ENCODE measurements around the gene POLR1E.

Gene POLR1E

DNA sequence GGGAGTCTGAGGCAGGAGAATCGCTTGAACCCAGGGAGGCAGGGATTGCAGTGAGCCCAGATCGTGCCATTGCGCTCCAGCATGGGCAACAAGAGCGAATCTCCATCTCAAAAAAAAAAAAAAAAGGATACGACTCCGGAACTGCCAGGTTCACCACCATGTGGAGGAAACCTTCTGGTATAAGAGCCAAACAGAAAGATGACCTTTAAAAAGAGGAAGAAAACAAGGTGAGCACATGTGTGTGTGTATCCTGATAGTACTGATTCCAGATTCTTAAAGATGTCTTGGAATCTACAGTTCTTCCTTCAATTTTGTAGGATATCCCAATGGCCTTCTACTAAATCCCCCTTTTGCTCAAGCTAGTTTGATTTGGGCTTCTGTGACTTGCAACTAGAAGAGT is 56.7 kb downstream of the POLR1E start:
- no peak for DNase-seq

- no peak for DNase-seq
Observed at GRCh38 chr9:37542895-37543294, 57.1 kb downstream of the POLR1E start.

GRCh38 chr9:37543468-37543867 is 57.7 kb downstream of the POLR1E start:
- DNase-seq = no peak

DNA sequence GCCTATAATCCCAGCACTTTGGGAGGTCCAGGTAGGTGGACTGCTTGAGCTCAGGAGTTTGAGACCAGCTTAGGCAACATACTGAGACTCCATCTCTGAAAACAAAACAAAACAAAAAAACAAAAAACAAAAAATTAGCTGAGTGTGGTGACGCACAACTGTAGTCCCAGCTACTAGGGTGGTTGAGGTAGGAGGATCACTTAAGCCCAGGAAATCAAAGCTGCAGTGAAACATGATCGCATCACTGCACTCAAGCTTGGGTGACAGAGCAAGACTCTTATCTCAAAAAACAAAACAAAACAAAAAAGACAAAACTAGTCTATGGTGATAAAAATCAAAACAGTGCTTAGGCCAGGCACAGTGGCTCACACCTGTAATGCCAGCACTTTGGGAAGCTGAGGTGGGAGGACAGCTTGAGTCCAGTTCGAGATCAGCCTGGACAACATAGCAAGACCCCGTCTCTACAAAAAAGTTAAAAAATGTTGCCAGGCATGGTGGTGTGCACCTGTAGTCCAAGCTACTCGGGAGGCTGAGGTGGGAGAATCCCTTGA is 61.7 kb downstream of the POLR1E start:
- no peak for DNase-seq

- no peak for DNase-seq
Observed at GRCh38 chr9:37549527-37549926, 63.8 kb downstream of the POLR1E start.

DNA sequence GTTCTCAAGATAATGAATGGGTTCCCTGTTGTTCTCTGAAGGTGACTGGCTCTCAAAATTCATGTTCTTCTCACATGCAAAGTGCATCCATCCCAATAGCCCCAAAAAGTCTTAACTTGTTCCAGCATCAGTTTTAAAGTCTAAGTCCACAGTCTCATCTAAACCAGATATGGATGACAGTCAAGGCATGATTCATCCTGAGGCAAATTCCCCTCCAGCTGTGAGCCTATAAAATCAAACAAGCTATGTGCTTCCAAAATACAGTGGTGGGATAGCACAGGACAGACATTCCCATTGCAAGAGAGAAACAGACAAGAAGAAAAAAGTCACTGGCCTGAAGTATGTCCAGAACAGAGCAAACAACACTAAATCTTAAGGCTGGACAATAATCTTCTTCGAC is 65.0 kb downstream of the POLR1E start:
- peak; percentile 32 for DNase-seq

DNA sequence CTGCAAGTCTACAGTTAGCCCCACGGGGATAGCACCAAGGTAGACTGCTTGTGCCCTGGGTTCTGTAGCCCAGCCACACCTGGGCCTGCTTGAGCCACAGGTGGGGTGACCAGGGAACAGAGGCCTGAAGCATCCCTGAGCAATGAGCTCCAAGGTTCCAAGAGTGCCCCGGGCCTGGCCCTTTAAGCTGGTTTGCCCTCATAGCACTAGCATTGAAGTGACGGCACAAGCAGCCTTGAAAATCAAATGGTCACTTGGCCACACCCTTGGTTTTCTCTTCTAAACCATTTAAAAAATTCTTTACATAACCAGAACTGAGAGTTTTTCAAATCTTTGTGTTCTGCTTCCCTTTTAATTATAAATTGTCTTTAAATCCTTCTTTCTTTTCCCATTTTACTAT is 65.7 kb downstream of the POLR1E start:
- no peak for DNase-seq

DNA sequence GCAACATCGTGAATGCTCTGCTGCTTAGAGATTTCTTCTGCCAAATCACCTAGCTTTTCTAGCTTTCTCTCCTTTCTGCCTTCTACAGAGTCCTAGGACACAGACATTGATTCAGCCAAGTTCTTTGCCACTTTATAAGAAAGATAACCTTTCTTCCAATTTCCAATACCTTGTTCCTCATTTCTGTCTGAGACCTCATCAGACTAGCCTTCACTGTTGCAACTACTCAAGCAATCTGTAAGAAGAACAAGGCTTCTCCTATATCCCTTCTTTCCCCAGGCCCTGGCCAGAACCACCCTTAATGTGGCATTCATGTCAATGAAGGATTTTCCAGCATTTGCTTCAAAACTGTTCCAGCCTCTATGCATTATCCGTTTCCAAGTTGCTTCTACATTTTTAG is 66.1 kb downstream of the POLR1E start:
- no peak for DNase-seq

Data from HCEC 1CT (cell line).